Lower leg skin (tissue), 4 donors: Measurements from ENCODE around the gene NDST1. TPM values are rescaled to one million over a fixed set of nuclear protein-coding genes. Genes with fewer than 3 reads are reported as not detected.

Experiments
- DNase-seq, 2 donors: peaks; one replicate each; pipeline ENCODE4 v3.0.0-alpha.2; 2019; ENCODE audit warnings: low spot score in 2 of 2
- H3K4me3 ChIP-seq: fragments of 200-600 bp; sonication (generic); 2 replicates; pipeline ENCODE4 v1.5.1; 2017; ENCODE audit warnings: mild to moderate bottlenecking, low read depth; ENCODE audit not compliant: poor library complexity, severe bottlenecking
- POLR2A ChIP-seq, 2 donors: fragments of 450-650 bp; IDR thresholded peaks; one replicate each; pipeline ENCODE4 v1.6.1; 2016 to 2017; ENCODE audit warnings: antibody characterized with exemption in 2 of 2, mild to moderate bottlenecking in 1 of 2, moderate library complexity in 1 of 2
- WGBS, 2 donors: methylation state at CpG; one replicate each; pipeline ENCODE4 v1.1.5; 2018; 5-methylcytosine and 5-hydroxymethylcytosine counted together
- intact Hi-C: fragments of 100-400 bp; cut with DNase I; formaldehyde crosslinking; loops from one replicate; pipeline ENCODE4 v1.15.0; 2023; ENCODE audit warnings: low total_unique reads
- total RNA-seq, 4 donors: library from RNA; depleted of rRNA; stranded (reverse); fragments of >200 nt; gene quantifications; one replicate each; pipeline ENCODE4 v1.1.0, GENCODE V29; 2016
- TF ChIP-seq, protein P1 (sequence below), 3 donors: fragments of 450-650 bp; IDR thresholded peaks; one replicate each; pipeline ENCODE4 v1.5.1; 2016; ENCODE audit warnings: antibody characterized with exemption in 3 of 3, mild to moderate bottlenecking in 3 of 3, moderate library complexity in 2 of 3

The NDST1 gene
- 100 to 1,000 TPM in 3 of 4 donors, 10 to 100 TPM in 1; 62.9 to 127 (median 115) TPM for total RNA-seq

DNA sequence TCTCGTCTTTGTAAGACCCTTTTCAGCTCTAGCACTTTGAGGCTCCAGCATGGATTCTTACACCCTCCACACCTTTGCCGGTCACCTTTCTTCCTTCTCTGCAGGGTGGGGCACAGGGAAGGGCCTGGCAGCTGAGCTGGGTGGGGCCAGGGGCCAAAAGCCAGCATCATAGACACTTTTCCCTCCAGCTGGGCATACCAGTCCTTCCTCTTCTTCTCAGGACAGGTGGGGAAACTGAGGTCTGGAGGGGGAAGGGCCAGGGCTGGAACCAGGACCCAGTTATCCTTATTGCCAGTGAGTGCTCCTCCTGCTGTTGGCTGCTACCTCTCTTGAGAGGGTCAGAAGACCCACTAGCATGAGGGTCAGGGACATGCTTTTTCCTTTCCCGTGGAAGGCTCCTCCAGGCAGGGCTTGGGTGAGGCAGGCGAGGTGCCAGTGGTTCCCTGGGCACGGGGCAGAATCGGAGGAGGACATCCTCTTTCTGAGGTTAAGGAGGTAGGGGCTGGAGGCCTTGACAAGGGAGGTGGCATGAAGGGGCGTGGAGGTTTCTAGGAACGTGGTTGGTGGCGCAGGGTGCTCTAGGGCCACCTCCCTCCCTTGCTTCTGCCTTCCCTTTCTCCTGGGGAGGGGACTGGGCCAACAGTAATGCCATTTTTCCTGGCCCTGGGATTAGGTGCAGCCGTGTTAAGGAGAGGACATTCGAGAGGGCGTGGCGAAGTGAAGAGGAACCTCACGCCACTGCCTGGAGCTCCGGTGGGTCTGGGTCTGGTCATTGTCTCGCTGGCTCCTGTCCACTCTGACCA, at the start of gene NDST1:
TSS of gene NDST1 (plus strand) at position 658 of the 803 bp plus-strand sequence. CDS start 13,124 bp downstream, outside the sequence.
- TF ChIP-seq, protein P1, sequence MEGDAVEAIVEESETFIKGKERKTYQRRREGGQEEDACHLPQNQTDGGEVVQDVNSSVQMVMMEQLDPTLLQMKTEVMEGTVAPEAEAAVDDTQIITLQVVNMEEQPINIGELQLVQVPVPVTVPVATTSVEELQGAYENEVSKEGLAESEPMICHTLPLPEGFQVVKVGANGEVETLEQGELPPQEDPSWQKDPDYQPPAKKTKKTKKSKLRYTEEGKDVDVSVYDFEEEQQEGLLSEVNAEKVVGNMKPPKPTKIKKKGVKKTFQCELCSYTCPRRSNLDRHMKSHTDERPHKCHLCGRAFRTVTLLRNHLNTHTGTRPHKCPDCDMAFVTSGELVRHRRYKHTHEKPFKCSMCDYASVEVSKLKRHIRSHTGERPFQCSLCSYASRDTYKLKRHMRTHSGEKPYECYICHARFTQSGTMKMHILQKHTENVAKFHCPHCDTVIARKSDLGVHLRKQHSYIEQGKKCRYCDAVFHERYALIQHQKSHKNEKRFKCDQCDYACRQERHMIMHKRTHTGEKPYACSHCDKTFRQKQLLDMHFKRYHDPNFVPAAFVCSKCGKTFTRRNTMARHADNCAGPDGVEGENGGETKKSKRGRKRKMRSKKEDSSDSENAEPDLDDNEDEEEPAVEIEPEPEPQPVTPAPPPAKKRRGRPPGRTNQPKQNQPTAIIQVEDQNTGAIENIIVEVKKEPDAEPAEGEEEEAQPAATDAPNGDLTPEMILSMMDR (IDR thresholded peaks at IDR 0.05) = no peak
- no peak for TF ChIP-seq POLR2A (IDR thresholded peaks at IDR 0.05)
- WGBS, 2 donors = 50 to 52% methylated on average over 16 of the region's 16 CpGs
- DNase-seq = no peak
- no peak within 1 kb of the TSS for H3K4me3 ChIP-seq
- intact Hi-C loops = no loop called here

DNA sequence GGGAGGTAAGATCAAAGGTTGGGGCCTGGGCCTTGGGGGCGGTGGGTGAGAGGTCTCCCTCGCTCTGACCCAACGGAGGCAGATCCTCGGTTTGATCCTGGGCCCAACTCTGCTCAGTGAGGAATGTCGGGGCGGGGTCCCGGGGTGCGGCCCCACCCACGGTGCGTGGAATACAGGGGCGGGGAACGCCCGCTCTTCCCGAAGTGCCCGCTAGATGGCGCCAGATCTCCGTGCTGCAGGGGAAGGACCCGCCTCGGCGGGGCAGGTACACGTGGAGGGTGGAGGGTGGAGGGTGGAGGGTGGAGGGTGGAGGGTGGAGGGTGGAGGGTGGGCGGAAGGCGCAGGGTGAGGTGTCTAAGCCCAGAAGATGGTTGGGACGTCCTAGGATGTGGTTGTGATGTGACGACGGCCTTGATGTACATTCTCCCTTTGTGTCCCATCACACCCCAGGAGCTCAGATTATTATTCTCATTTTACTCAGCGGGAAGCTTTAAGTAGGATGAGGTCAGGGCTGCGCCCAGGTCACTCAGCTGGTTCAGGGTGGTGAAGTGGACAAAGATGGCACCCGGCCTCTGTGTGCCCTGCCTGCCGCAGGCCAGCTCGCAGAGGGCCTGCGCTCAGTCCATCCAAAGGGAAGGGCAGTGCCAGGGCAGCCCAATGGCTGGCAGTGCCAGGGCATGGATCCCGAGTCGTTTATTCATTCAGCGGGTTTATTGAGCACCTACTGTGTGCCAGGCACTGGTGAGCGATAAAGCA, 49.0 kb upstream of the NDST1 start:
- peak; percentile 66 to 97 for DNase-seq
- TF ChIP-seq, protein P1 (IDR thresholded peaks at IDR 0.05) = no peak
- TF ChIP-seq POLR2A (IDR thresholded peaks at IDR 0.05) = no peak
- H3K4me3 ChIP-seq = no peak overlapping the region
- WGBS, 2 donors = 16 to 19% methylated on average over 34 to 36 of the region's 36 CpGs
- intact Hi-C loops = loop anchor here (5.0 kb wide), 1 partner anchor 68 kb away; no protein-coding TSS in a partner anchor

DNA sequence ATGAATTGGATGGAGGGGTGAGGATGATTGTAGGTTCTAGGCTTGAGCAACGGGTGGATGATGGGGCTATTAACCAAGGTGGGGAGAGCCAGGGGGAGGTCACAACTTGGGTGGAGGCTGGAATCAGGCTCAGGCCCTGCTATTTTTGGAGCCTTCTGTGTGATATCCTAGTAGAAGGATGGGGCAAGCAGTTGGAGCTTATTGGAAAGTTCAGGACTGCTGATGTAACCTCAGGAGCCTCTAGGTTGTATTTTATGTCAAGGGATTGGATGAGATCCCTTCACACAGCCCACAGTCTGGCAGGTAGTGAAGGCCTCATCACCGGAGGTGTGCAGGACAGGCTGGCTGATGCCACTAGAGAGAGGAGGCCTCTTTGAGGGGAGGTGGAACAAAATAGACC, 47.1 kb upstream of the NDST1 start:
- WGBS, 2 donors = 40 to 60% methylated on average over 2 of the region's 2 CpGs
- TF ChIP-seq POLR2A (IDR thresholded peaks at IDR 0.05) = no peak
- TF ChIP-seq, protein P1 (IDR thresholded peaks at IDR 0.05) = no peak
- no peak for DNase-seq
- intact Hi-C loops = loop anchor here (10.0 kb wide), 1 partner anchor 194 kb away; no protein-coding TSS in a partner anchor
- H3K4me3 ChIP-seq = no peak overlapping the region

DNA sequence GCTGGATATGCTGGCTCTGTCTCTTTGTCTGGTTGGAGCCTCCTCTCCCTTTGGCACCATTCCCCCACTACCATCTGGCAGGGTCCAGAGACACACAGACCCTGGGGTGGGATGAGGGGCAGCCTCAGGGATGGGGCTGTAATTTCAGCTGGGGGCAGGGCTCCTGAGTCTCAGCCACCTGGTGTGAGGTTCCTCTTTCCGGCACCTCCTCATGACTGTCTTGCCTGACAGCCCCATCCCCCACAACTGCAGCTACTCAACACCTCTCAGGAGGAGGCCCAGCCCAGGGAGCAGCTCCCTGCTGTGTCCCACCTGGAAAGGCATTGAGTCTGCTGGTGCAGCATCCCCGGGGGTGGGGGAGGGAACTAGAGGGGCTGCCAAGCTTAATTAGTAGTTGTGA, 46.7 kb upstream of the NDST1 start:
- intact Hi-C loops = loop anchor here (10.0 kb wide), 1 partner anchor 194 kb away; no protein-coding TSS in a partner anchor
- DNase-seq = no peak
- H3K4me3 ChIP-seq = no peak overlapping the region
- 69 to 73% methylated on average over 2 of the region's 2 CpGs for WGBS, 2 donors
- TF ChIP-seq, protein P1 (IDR thresholded peaks at IDR 0.05) = no peak
- no peak for TF ChIP-seq POLR2A (IDR thresholded peaks at IDR 0.05)

DNA sequence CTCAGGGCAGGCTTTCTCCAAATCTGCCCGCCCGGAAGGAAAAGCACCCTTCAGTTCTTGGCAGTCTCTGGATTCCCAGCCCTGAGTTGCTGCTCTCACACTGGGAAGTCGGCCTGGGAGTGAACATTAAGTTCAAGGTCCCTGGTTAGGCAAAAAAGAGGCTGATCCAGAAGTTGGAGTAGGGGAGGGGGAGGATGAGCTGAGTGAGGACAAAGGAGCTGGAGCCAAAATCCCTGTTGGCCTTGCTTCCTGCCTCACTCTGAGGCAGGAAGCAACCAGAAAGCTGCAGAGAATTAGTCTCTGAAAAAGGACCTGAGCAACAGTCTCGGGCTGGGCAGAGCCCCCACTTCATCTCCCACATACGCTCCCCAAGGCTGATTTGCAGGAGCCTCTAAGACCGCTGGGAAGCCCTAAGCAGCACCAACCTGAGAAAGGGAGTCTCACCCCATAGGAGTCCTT, 43.3 kb upstream of the NDST1 start:
- no peak for TF ChIP-seq POLR2A (IDR thresholded peaks at IDR 0.05)
- TF ChIP-seq, protein P1 (IDR thresholded peaks at IDR 0.05) = no peak
- 36% methylated on average over 6 of the region's 6 CpGs for WGBS, 2 donors
- H3K4me3 ChIP-seq = no peak overlapping the region
- intact Hi-C loops = loop anchor here (10.0 kb wide), 1 partner anchor 190 kb away; no protein-coding TSS in a partner anchor
- DNase-seq = no peak
